TTC549 (cell line): Measurements from ENCODE around the gene SCN10A.

Experiments
- FAIRE-seq: peaks from 2 replicates; lab custom pipeline; 2012; peaks lifted over from hg19 to GRCh38; lab: Jason Lieb, UNC

Gene SCN10A

GRCh38 chr3:38773528-38773927, 42.5 kb downstream of the SCN10A start:
- FAIRE-seq = no peak

GRCh38 chr3:38763569-38763968, 52.4 kb downstream of the SCN10A start:
- FAIRE-seq = no peak

GRCh38 chr3:38758557-38758956, 57.5 kb downstream of the SCN10A start:
- no peak for FAIRE-seq

GRCh38 chr3:38757721-38758120, 58.3 kb downstream of the SCN10A start:
- FAIRE-seq = no peak

- no peak for FAIRE-seq
Measured at GRCh38 chr3:38756892-38757291, 59.1 kb downstream of the SCN10A start.

- FAIRE-seq = no peak
Measured at GRCh38 chr3:38755130-38755529, 60.9 kb downstream of the SCN10A start.

- no peak for FAIRE-seq
Measured at GRCh38 chr3:38746641-38747040, 69.4 kb downstream of the SCN10A start.

- no peak for FAIRE-seq
Measured at GRCh38 chr3:38743043-38743442, 73.0 kb downstream of the SCN10A start.

- FAIRE-seq = no peak
Measured at GRCh38 chr3:38742550-38742949, 73.5 kb downstream of the SCN10A start.

- no peak for FAIRE-seq
Measured at GRCh38 chr3:38740537-38740936, 75.5 kb downstream of the SCN10A start.

GRCh38 chr3:38739931-38740330, 76.1 kb downstream of the SCN10A start:
- no peak for FAIRE-seq

GRCh38 chr3:38739396-38739689, 76.7 kb downstream of the SCN10A start:
- FAIRE-seq = no peak

- FAIRE-seq = no peak
Measured at GRCh38 chr3:38738630-38739395, 77.2 kb downstream of the SCN10A start.

GRCh38 chr3:38731522-38731921, 84.5 kb downstream of the SCN10A start:
- no peak for FAIRE-seq

- FAIRE-seq = no peak
Measured at GRCh38 chr3:38730281-38730680, 85.7 kb downstream of the SCN10A start.

- FAIRE-seq = no peak
Measured at GRCh38 chr3:38728008-38728407, 88.0 kb downstream of the SCN10A start.

- no peak for FAIRE-seq
Measured at GRCh38 chr3:38726751-38727150, 89.3 kb downstream of the SCN10A start.

- no peak for FAIRE-seq
Measured at GRCh38 chr3:38725726-38726419, 90.1 kb downstream of the SCN10A start.

- FAIRE-seq = no peak
Measured at GRCh38 chr3:38724392-38724736, 91.7 kb downstream of the SCN10A start.

GRCh38 chr3:38723569-38724391, 92.2 kb downstream of the SCN10A start:
- no peak for FAIRE-seq

GRCh38 chr3:38722781-38723568, 93.0 kb downstream of the SCN10A start:
- no peak for FAIRE-seq

GRCh38 chr3:38721207-38721772, 94.7 kb downstream of the SCN10A start:
- no peak for FAIRE-seq
